CD8-positive, alpha-beta memory T cell (primary cell): ENCODE measurements around the gene ATAD3A. TPM values are rescaled to one million over a fixed set of nuclear protein-coding genes. Genes with fewer than 3 reads are reported as not detected.
"Not testable (repeated sequence)": the region's sequence is repeated elsewhere in the genome, so short reads cannot be mapped to it uniquely, and the experiment has no call there.

Experiments used
- CTCF ChIA-PET: fragments of 350-600 bp; sonication (Branson Sonifier 250); formaldehyde crosslinking; loops from one replicate; lab custom pipeline; 2021; ENCODE audit warnings: antibody characterized with exemption; lab: Charles Lee
- POLR2A ChIA-PET: fragments of 350-600 bp; sonication (Branson Sonifier 250); formaldehyde crosslinking; loops from one replicate; lab custom pipeline; 2021; ENCODE audit warnings: antibody characterized with exemption; lab: Charles Lee
- DNase-seq, 5 donors: peaks; one replicate each; pipeline versions ENCODE4 v3.0.0 to v3.0.0-alpha.2; 2020 to 2022; ENCODE audit warnings: mixed read lengths in 1 of 5
- H3K27ac ChIP-seq: one replicate; pipeline ENCODE4 v1.7.0; 2013; ENCODE audit warnings: low read depth, mild to moderate bottlenecking, low read length, moderate library complexity
- H3K27me3 ChIP-seq: 2 replicates; pipeline ENCODE4 v1.7.0; 2013; ENCODE audit warnings: low read length, mild to moderate bottlenecking; ENCODE audit not compliant: insufficient read depth, poor library complexity, severe bottlenecking
- H3K36me3 ChIP-seq: 2 replicates; pipeline ENCODE4 v1.7.0; 2013; ENCODE audit warnings: mild to moderate bottlenecking, low read length, moderate library complexity; ENCODE audit not compliant: insufficient read depth
- H3K4me1 ChIP-seq: 2 replicates; pipeline ENCODE4 v1.7.0; 2013; ENCODE audit warnings: mild to moderate bottlenecking, low read length, moderate library complexity; ENCODE audit not compliant: insufficient read depth
- H3K4me3 ChIP-seq: 2 replicates; pipeline ENCODE4 v1.7.0; 2013; ENCODE audit warnings: mild to moderate bottlenecking, low read length
- H3K9me3 ChIP-seq: 2 replicates; pipeline ENCODE4 v1.7.0; 2013; ENCODE audit warnings: mild to moderate bottlenecking, low read length
- H3K27ac Mint-ChIP-seq, 8 donors: one replicate each; pipeline ENCODE4 v1.8.0; 2020 to 2021; ENCODE audit warnings: mixed read lengths in 8 of 8, mild to moderate bottlenecking in 6 of 8, inconsistent platforms in 3 of 8, moderate library complexity in 3 of 8
- H3K27me3 Mint-ChIP-seq, 2 donors: one replicate each; pipeline ENCODE4 v1.8.0; 2020 to 2021; ENCODE audit warnings: mixed read lengths in 2 of 2, mild to moderate bottlenecking in 1 of 2, moderate library complexity in 1 of 2
- H3K36me3 Mint-ChIP-seq, 3 donors: one replicate each; pipeline ENCODE4 v1.8.0; 2020 to 2021; ENCODE audit warnings: mixed read lengths in 3 of 3, inconsistent platforms in 1 of 3, mild to moderate bottlenecking in 1 of 3
- H3K4me1 Mint-ChIP-seq, 3 donors: one replicate each; pipeline ENCODE4 v1.8.0; 2020 to 2021; ENCODE audit warnings: mixed read lengths in 3 of 3, inconsistent platforms in 1 of 3, mild to moderate bottlenecking in 1 of 3
- H3K4me3 Mint-ChIP-seq, 7 donors: one replicate each; pipeline ENCODE4 v1.8.0; 2020 to 2021; ENCODE audit warnings: mixed read lengths in 7 of 7, mild to moderate bottlenecking in 6 of 7, moderate library complexity in 4 of 7, inconsistent platforms in 2 of 7
- H3K9me3 Mint-ChIP-seq, 5 donors: one replicate each; pipeline ENCODE4 v1.8.0; 2020 to 2022; ENCODE audit warnings: mixed read lengths in 5 of 5, mild to moderate bottlenecking in 3 of 5, moderate library complexity in 2 of 5, inconsistent platforms in 1 of 5
- polyA plus RNA-seq: library from polyadenylated mRNA; unstranded; fragments of 300-500 nt; fragmentation: Illumina TruSeq; gene quantifications from one replicate; pipeline ENCODE4 v1.2.3, GENCODE V29; 2021
- total RNA-seq, 2 experiments: library from RNA; stranded (reverse); gene quantifications; one replicate each; pipeline ENCODE4 v1.2.3, GENCODE V29; 2021

Gene ATAD3A
- total and polyA plus RNA-seq, 3 experiments from 2014 or later: 16.0 to 98.7 (median 97.4) TPM

- peaks cover 3 to 8% (median 5%) of the 10 kb centered on the region in 5 donors for H3K9me3 Mint-ChIP-seq
- H3K4me1 Mint-ChIP-seq: no peaks in the 10 kb centered on the region
- no peaks in the 10 kb centered on the region for H3K27me3 Mint-ChIP-seq
- H3K4me3 Mint-ChIP-seq: no peak overlapping the region
- H3K27me3 ChIP-seq: no peaks in the 10 kb centered on the region
- no peak overlapping the region for H3K27ac ChIP-seq
- H3K36me3 ChIP-seq: no peaks in the 10 kb centered on the region
- H3K9me3 ChIP-seq: no peaks in the 10 kb centered on the region
- peaks cover 4 to 36% (median 10%) of the 10 kb centered on the region in 3 donors for H3K36me3 Mint-ChIP-seq
- no peak overlapping the region for H3K27ac Mint-ChIP-seq
- no peaks in the 10 kb centered on the region for H3K4me1 ChIP-seq
- no peak for DNase-seq
- POLR2A ChIA-PET: no interaction called here
- CTCF ChIA-PET: no interaction called here
- no peak overlapping the region for H3K4me3 ChIP-seq
Observed at GRCh38 chr1:1529321-1529720, 17.4 kb downstream of the ATAD3A start.

- Histone ChIP-seq H3K27ac (no peak overlapping the region), H3K4me3 (no peak overlapping the region), H3K36me3 (no peaks in the 10 kb centered on the region), H3K9me3 (no peaks in the 10 kb centered on the region), H3K27me3 (no peaks in the 10 kb centered on the region), H3K4me1 (no peaks in the 10 kb centered on the region)
- ChIA-PET POLR2A (no interaction called here), CTCF (no interaction called here)
- no peak overlapping the region for H3K4me3 Mint-ChIP-seq
- DNase-seq: no peak
- H3K4me1 Mint-ChIP-seq: no peaks in the 10 kb centered on the region
- peaks cover 3 to 8% (median 5%) of the 10 kb centered on the region in 5 donors for H3K9me3 Mint-ChIP-seq
- no peak overlapping the region for H3K27ac Mint-ChIP-seq
- H3K36me3 Mint-ChIP-seq: peaks cover 4 to 34% (median 10%) of the 10 kb centered on the region in 3 donors
- H3K27me3 Mint-ChIP-seq: no peaks in the 10 kb centered on the region
Observed at GRCh38 chr1:1529936-1530335, 18.0 kb downstream of the ATAD3A start.

DNA sequence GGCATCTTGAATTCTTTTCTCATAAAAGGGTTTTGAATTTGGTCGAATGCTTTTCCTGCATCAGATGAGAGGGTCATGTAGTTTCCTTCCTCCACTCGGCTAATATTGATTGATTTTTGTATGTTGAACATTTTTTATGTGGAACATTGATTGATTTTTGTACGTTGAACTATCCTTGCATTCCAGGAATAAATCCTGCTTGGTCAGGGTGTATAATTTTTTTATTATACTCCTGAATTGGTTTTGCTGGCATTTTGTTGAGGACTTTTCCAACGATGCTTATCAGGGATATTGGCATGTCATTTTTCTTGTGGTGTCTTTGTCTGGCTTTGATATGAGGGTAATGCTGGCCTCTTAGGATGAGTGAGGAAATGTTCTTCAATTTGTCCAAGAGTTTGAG lies 20.0 kb downstream of the ATAD3A start:
- Histone ChIP-seq H3K27ac (no peak overlapping the region), H3K27me3 (no peaks in the 10 kb centered on the region), H3K9me3 (no peaks in the 10 kb centered on the region), H3K4me3 (no peak overlapping the region), H3K4me1 (no peaks in the 10 kb centered on the region), H3K36me3 (no peaks in the 10 kb centered on the region)
- H3K9me3 Mint-ChIP-seq: peaks cover 3 to 8% (median 5%) of the 10 kb centered on the region in 5 donors
- H3K4me3 Mint-ChIP-seq: no peak overlapping the region
- POLR2A ChIA-PET: no interaction called here
- no peaks in the 10 kb centered on the region for H3K27me3 Mint-ChIP-seq
- no peak for DNase-seq
- H3K36me3 Mint-ChIP-seq: peaks cover 4 to 24% (median 10%) of the 10 kb centered on the region in 3 donors
- CTCF ChIA-PET: no interaction called here
- no peak overlapping the region for H3K27ac Mint-ChIP-seq
- H3K4me1 Mint-ChIP-seq: no peaks in the 10 kb centered on the region

GRCh38 chr1:1533176-1533893 lies 21.4 kb downstream of the ATAD3A start:
- CTCF ChIA-PET: not testable (repeated sequence)

DNA sequence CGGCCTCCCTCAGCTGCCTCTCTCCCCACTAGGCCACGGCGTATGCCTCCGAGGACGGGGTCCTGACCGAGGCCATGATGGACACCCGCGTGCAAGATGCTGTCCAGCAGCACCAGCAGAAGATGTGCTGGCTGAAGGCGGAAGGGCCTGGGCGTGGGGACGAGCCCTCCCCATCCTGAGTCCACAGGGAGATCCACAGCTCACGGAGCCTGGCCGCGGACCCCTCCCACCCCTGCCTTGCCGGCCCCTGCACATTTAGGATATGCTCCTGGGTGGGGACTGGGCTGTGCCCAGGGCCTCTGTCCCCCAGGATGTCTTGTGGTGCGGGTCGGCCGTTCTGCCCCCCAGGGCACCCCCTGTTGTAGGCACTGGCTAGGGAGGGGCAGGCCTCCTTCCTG lies 21.9 kb downstream of the ATAD3A start:
- peaks cover 4 to 13% (median 10%) of the 10 kb centered on the region in 3 donors for H3K36me3 Mint-ChIP-seq
- H3K27ac ChIP-seq, H3K36me3 ChIP-seq, H3K27me3 ChIP-seq, CTCF ChIA-PET, H3K4me3 ChIP-seq, H3K9me3 Mint-ChIP-seq, H3K4me1 Mint-ChIP-seq, H3K4me1 ChIP-seq, H3K9me3 ChIP-seq, H3K27me3 Mint-ChIP-seq, H3K27ac Mint-ChIP-seq, DNase-seq, H3K4me3 Mint-ChIP-seq: not testable (repeated sequence)
- POLR2A ChIA-PET: interaction anchor here (0.6 kb wide), 1 partner anchor 24 kb away, joined by 4 read pairs; no protein-coding TSS in a partner anchor

More at GRCh38 chr1:1533176-1533893, 21.4 kb downstream of the ATAD3A start:
- POLR2A ChIA-PET, H3K27me3 ChIP-seq, H3K36me3 ChIP-seq, H3K27me3 Mint-ChIP-seq, H3K4me3 Mint-ChIP-seq, H3K9me3 ChIP-seq, H3K4me1 ChIP-seq, DNase-seq, H3K27ac ChIP-seq, H3K9me3 Mint-ChIP-seq, H3K4me3 ChIP-seq, H3K27ac Mint-ChIP-seq, H3K4me1 Mint-ChIP-seq: not testable (repeated sequence)
- peaks cover 4 to 13% (median 10%) of the 10 kb centered on the region in 3 donors for H3K36me3 Mint-ChIP-seq

DNA sequence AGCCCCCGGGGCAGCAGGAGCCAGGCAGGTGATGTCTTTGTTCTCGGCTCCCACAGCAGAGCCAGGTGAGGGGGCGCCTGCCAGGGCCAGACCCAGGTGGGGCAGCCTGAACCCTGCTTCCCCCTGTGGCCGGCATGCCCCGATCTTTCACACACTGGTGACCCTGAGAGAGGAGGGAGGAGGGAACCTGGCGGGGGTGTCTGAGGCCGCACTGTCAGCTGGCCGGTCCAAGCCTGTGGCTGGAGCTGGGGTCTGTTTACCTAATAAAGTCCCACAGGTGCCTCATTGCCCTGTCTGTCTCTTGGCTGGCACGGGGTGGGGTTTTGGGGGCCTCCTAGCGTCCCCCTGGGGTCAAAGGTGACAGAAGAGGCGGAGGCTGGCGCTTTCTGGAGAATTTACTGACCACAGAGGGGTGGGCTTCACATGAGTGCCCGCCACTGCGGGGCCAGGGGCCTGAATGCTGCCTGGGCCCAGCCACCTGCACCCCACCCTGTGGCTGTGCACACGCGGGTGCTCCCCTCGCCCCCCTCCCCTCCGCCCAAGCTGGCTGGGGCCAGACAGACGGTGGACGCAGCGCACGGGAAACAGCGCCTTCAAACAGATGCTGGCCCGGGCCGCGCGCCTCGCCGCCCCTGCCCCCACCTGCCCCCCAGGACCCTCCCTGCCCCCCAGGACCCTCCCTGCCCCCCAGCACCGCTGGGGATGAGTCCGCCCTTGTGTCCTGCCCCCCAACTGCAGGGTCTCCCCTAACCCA lies 22.6 kb downstream of the ATAD3A start:
- Histone ChIP-seq H3K36me3 (no peaks in the 10 kb centered on the region), H3K9me3 (no peaks in the 10 kb centered on the region), H3K4me1 (no peaks in the 10 kb centered on the region), H3K27me3 (no peaks in the 10 kb centered on the region), H3K27ac (no peak overlapping the region), H3K4me3 (no peak overlapping the region)
- Mint-ChIP-seq H3K36me3 (peaks cover 4 to 10% (median 10%) of the 10 kb centered on the region in 3 donors), H3K27me3 (no peaks in the 10 kb centered on the region), H3K4me3 (no peak overlapping the region), H3K4me1 (peaks cover 0 to 5% (median 2%) of the 10 kb centered on the region in 3 donors), H3K9me3 (peaks cover 3 to 8% (median 5%) of the 10 kb centered on the region in 5 donors), H3K27ac (no peak overlapping the region)
- ChIA-PET CTCF (no interaction called here), POLR2A (interaction anchor here (0.6 kb wide), 1 partner anchor 25 kb away, joined by 4 read pairs; no protein-coding TSS in a partner anchor)
- DNase-seq: no peak

DNA sequence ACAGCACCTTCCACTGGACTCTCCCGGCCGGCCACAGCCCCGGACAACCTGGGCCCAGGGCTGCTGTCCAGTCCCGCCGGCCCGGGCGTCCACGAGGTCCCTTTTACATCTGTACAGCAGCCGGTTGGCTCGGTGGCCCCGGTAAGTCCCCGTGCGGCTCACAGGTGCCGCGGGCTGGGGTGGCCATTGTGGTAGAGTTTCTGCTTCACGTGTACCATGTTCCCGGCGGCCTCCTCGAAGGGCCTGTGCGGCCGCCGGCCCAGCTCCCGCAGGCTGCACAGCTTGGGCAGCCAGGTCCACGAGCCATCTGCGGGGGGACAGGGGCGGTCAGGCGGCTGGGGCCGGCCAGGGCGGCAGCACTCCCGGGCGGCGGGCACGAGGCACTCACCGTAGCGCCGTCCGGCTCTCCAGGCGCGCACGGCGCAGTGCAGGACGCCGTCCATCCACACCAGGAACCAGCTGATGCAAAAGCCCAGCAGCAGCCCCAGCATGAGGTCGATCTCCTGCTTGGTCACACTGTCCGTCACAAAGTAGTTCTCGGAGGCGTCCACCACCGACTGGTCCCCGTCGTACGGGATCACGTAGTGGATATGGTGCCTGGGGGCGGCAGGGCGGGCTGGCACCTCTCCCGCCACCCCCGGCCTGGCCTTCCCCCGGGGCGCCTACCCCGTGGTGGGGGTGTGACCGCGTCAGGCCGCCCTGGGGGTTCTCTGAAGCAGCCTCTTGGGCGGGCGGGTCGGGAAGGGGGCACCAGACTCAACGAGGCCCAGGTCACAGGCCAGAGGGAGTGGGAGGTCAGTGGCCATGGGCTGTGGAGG lies 23.4 kb downstream of the ATAD3A start:
- POLR2A ChIA-PET: no interaction called here
- DNase-seq: no peak
- Mint-ChIP-seq H3K4me3 (no peak overlapping the region), H3K27me3 (no peaks in the 10 kb centered on the region), H3K36me3 (peaks cover 4 to 10% (median 7%) of the 10 kb centered on the region in 3 donors), H3K27ac (no peak overlapping the region), H3K9me3 (peaks cover 3 to 8% (median 5%) of the 10 kb centered on the region in 5 donors), H3K4me1 (peaks cover 0 to 5% (median 2%) of the 10 kb centered on the region in 3 donors)
- Histone ChIP-seq H3K4me3 (no peak overlapping the region), H3K27me3 (no peaks in the 10 kb centered on the region), H3K9me3 (no peaks in the 10 kb centered on the region), H3K27ac (no peak overlapping the region), H3K36me3 (no peaks in the 10 kb centered on the region), H3K4me1 (no peaks in the 10 kb centered on the region)
- CTCF ChIA-PET: no interaction called here
